A673 (cell line): Measurements from ENCODE around the gene CPAMD8. TPM values are rescaled to one million over a fixed set of nuclear protein-coding genes. Genes with fewer than 3 reads are reported as not detected.
A peak's percentile ranks its signal among the peaks of the same experiment; 100 is the strongest.

Source experiments
- BruUV-seq: library from RNA; stranded (reverse); fragments of 400-500 nt; replicated peaks from 2 replicates; lab custom pipeline; 2021; lab: Mats Ljungman, UMichigan
- CTCF ChIA-PET: fragments of 300-600 bp; sonication (Branson Sonifier 250); formaldehyde crosslinking; loops from one replicate; lab custom pipeline; 2022; ENCODE audit warnings: antibody characterized with exemption; lab: Charles Lee
- POLR2A ChIA-PET: fragments of 300-600 bp; sonication (Branson Sonifier 250); formaldehyde crosslinking; loops from one replicate; lab custom pipeline; 2022; ENCODE audit warnings: antibody characterized with exemption; ENCODE audit not compliant: low non-redundant PET; lab: Charles Lee
- DNase-seq: peaks from one replicate; pipeline ENCODE4 v3.0.0-alpha.2; 2015; ENCODE audit warnings: low spot score
- H3K27ac ChIP-seq: fragments of 200-600 bp; sonication (generic); 2 replicates; pipeline ENCODE4 v1.5.1; 2016; ENCODE audit warnings: mixed run types, low read depth, mild to moderate bottlenecking, mixed read lengths, antibody characterized with exemption, low read length; ENCODE audit not compliant: poor library complexity, severe bottlenecking
- H3K27me3 ChIP-seq: fragments of 200-600 bp; sonication (generic); replicated peaks from 2 replicates; pipeline ENCODE4 v1.6.1; 2017; ENCODE audit warnings: mixed run types, low read depth, mild to moderate bottlenecking, mixed read lengths, antibody characterized with exemption, low read length; ENCODE audit not compliant: insufficient read depth, poor library complexity
- H3K36me3 ChIP-seq: fragments of 200-600 bp; sonication (generic); 2 replicates; pipeline ENCODE4 v1.6.1; 2016; ENCODE audit warnings: mixed run types, mild to moderate bottlenecking, mixed read lengths, antibody characterized with exemption, low read length; ENCODE audit not compliant: insufficient read depth, poor library complexity, severe bottlenecking
- H3K4me1 ChIP-seq: fragments of 200-600 bp; sonication (generic); 2 replicates; pipeline ENCODE4 v1.6.1; 2017; ENCODE audit warnings: mixed run types, mild to moderate bottlenecking, mixed read lengths, antibody characterized with exemption, low read length; ENCODE audit not compliant: insufficient read depth, poor library complexity, severe bottlenecking
- H3K4me3 ChIP-seq: fragments of 200-600 bp; sonication (generic); 2 replicates; pipeline ENCODE4 v1.5.1; 2016; ENCODE audit warnings: low read depth, mixed run types, mild to moderate bottlenecking, mixed read lengths, low read length; ENCODE audit not compliant: poor library complexity, severe bottlenecking
- H3K9me3 ChIP-seq: fragments of 200-600 bp; sonication (generic); 2 replicates; pipeline ENCODE4 v1.6.1; 2016; ENCODE audit warnings: mixed run types, low read depth, mild to moderate bottlenecking, mixed read lengths, antibody characterized with exemption, low read length; ENCODE audit not compliant: poor library complexity, severe bottlenecking
- CTCF ChIP-seq: fragments of 300-800, 200-600 bp; sonication (generic); conservative IDR thresholded peaks from 2 replicates; pipeline ENCODE4 v1.5.1; 2017; ENCODE audit warnings: low read depth, mild to moderate bottlenecking, antibody characterized with exemption, low read length, moderate library complexity, mixed read lengths
- EZH2 ChIP-seq: fragments of 200-600 bp; sonication (generic); IDR thresholded peaks from 2 replicates; pipeline ENCODE4 v1.6.1; 2017; ENCODE audit warnings: borderline replicate concordance, low read depth, mild to moderate bottlenecking, mixed read lengths, antibody characterized with exemption, low read length; ENCODE audit not compliant: poor library complexity, severe bottlenecking
- intact Hi-C: fragments of 100-400 bp; cut with micrococcal nuclease; formaldehyde crosslinking; loops from one replicate; pipeline ENCODE4 v1.10.0; 2022; ENCODE audit not compliant: unreplicated experiment
- total RNA-seq: library from RNA; stranded (reverse); gene quantifications from 2 replicates; pipeline ENCODE4 v1.2.3, GENCODE V29; 2021

The CPAMD8 gene
- total RNA-seq, 1 experiment from 2014 or later, result 0.82 TPM

GRCh38 chr19:17075035-17075863 is 48.6 kb upstream of the CPAMD8 start, which contains the start of the genes HAUS8 and MYO9B:
Gene HAUS8 (minus strand): TSS chr19:17075452. CDS start chr19:17075422, 30 bp downstream.
Gene MYO9B (plus strand): TSS chr19:17075777. CDS start chr19:17101718, 25,941 bp downstream.
- no peaks in the 10 kb centered on the region for H3K9me3 ChIP-seq
- ChIA-PET POLR2A (no interaction called here), CTCF (no interaction called here)
- peak; percentile 100 for DNase-seq
- H3K4me3 ChIP-seq, result peak within 1 kb of the TSS; percentile 73
- no TSS peak for BruUV-seq
- H3K4me1 ChIP-seq, result peaks cover 8% of the 10 kb centered on the region
- no peak for TF ChIP-seq CTCF
- TF ChIP-seq EZH2, result no peak
- H3K27me3 ChIP-seq, result no peaks in the 10 kb centered on the region
- H3K36me3 ChIP-seq, result peaks cover 16% of the 10 kb centered on the region
- peak within 1 kb of the TSS; percentile 92 for H3K27ac ChIP-seq
- intact Hi-C loops, result loop anchor here (5.0 kb wide), 2 partner anchors 62 to 448 kb away; partner anchors contain the start of gene MED26

- intact Hi-C loops, result loop anchor here (5.0 kb wide), 2 partner anchors 63 to 447 kb away; partner anchors contain the start of gene MED26
- CTCF ChIA-PET, result no interaction called here
- Histone ChIP-seq H3K4me1 (peaks cover 7% of the 10 kb centered on the region), H3K9me3 (no peaks in the 10 kb centered on the region), H3K27me3 (no peaks in the 10 kb centered on the region), H3K4me3 (peak overlapping the region; percentile 73), H3K36me3 (peaks cover 16% of the 10 kb centered on the region), H3K27ac (peak overlapping the region; percentile 92)
- no peak for DNase-seq
- BruUV-seq, result TSS peak; percentile 76
- POLR2A ChIA-PET, result interaction anchor here (0.6 kb wide), 1 partner anchor 198 kb away, joined by 5 read pairs; no protein-coding TSS in a partner anchor
- no peak for TF ChIP-seq EZH2
- TF ChIP-seq CTCF, result no peak
Observed at GRCh38 chr19:17074634-17075034, 48.0 kb upstream of the CPAMD8 start.

GRCh38 chr19:17073869-17074633 is 47.4 kb upstream of the CPAMD8 start:
- H3K4me1 ChIP-seq, result peaks cover 4% of the 10 kb centered on the region
- peak overlapping the region; percentile 73 for H3K4me3 ChIP-seq
- TF ChIP-seq EZH2, result no peak
- TF ChIP-seq CTCF, result no peak
- no peak for DNase-seq
- intact Hi-C loops, result no loop called here
- no peaks in the 10 kb centered on the region for H3K9me3 ChIP-seq
- H3K36me3 ChIP-seq, result peaks cover 16% of the 10 kb centered on the region
- no peaks in the 10 kb centered on the region for H3K27me3 ChIP-seq
- ChIA-PET POLR2A (interaction anchor here (0.6 to 1.0 kb wide), 2 partner anchors 198 to 286 kb away, joined by 5 to 8 read pairs; no protein-coding TSS in a partner anchor), CTCF (no interaction called here)
- peak overlapping the region; percentile 92 for H3K27ac ChIP-seq
- BruUV-seq, result no TSS peak
